Activated naive CD8-positive, alpha-beta T cell treated with anti-CD3 and anti-CD28 coated beads, Interleukin-2, amount 10 ng/mL, durations not matched to agents 7 days and 5 days (primary cell): ENCODE data around the gene MIXL1. TPM values are rescaled to one million over a fixed set of nuclear protein-coding genes. Genes with fewer than 3 reads are reported as not detected.

Source experiments
- ATAC-seq: fragments of 150-1000 bp; cut with Tn5 transposase; one replicate; pipeline ENCODE4 v1.10.0; 2021; ENCODE audit warnings: low read depth, moderate library complexity
- POLR2A ChIA-PET: fragments of 350-600 bp; sonication (Branson Sonifier 250); formaldehyde crosslinking; loops from one replicate; lab custom pipeline; 2021; ENCODE audit warnings: antibody characterized with exemption; lab: Charles Lee
- DNase-seq: peaks from one replicate; pipeline ENCODE4 v3.0.0; 2021
- H3K27ac Mint-ChIP-seq: one replicate; pipeline ENCODE4 v1.8.0; 2022; ENCODE audit warnings: mild to moderate bottlenecking, mixed read lengths
- H3K27me3 Mint-ChIP-seq: one replicate; pipeline ENCODE4 v1.8.0; 2022; ENCODE audit warnings: mild to moderate bottlenecking, moderate library complexity, mixed read lengths
- H3K36me3 Mint-ChIP-seq: one replicate; pipeline ENCODE4 v1.8.0; 2021; ENCODE audit warnings: mild to moderate bottlenecking, mixed read lengths
- H3K4me1 Mint-ChIP-seq: one replicate; pipeline ENCODE4 v1.8.0; 2021; ENCODE audit warnings: mixed read lengths
- H3K4me3 Mint-ChIP-seq: one replicate; pipeline ENCODE4 v1.8.0; 2022; ENCODE audit warnings: mild to moderate bottlenecking, moderate library complexity, mixed read lengths
- H3K9me3 Mint-ChIP-seq: one replicate; pipeline ENCODE4 v1.8.0; 2021; ENCODE audit warnings: mixed read lengths
- total RNA-seq, 2 experiments: library from RNA; stranded (reverse); gene quantifications; one replicate each; pipeline ENCODE4 v1.2.3, GENCODE V29; 2021

The MIXL1 gene
- total RNA-seq, 2 experiments from 2014 or later: not detected

GRCh38 chr1:226203240-226203639 lies 20.2 kb upstream of the MIXL1 start:
- no peaks in the 10 kb centered on the region for H3K9me3 Mint-ChIP-seq
- peaks cover 2% of the 10 kb centered on the region for H3K4me1 Mint-ChIP-seq
- H3K27ac Mint-ChIP-seq: no peak overlapping the region
- H3K27me3 Mint-ChIP-seq: peaks cover 11% of the 10 kb centered on the region
- no peak overlapping the region for H3K4me3 Mint-ChIP-seq
- POLR2A ChIA-PET: no interaction called here
- no peaks in the 10 kb centered on the region for H3K36me3 Mint-ChIP-seq
- no peak for DNase-seq
- no peak for ATAC-seq

- DNase-seq (no peak), ATAC-seq (no peak)
- peaks cover 2% of the 10 kb centered on the region for H3K4me1 Mint-ChIP-seq
- H3K27me3 Mint-ChIP-seq: peaks cover 11% of the 10 kb centered on the region
- H3K4me3 Mint-ChIP-seq: no peak overlapping the region
- POLR2A ChIA-PET: no interaction called here
- H3K9me3 Mint-ChIP-seq: no peaks in the 10 kb centered on the region
- no peaks in the 10 kb centered on the region for H3K36me3 Mint-ChIP-seq
- no peak overlapping the region for H3K27ac Mint-ChIP-seq
Observed at GRCh38 chr1:226203655-226204054, 19.8 kb upstream of the MIXL1 start.

GRCh38 chr1:226204198-226204597 lies 19.3 kb upstream of the MIXL1 start:
- Mint-ChIP-seq H3K4me1 (peaks cover 2% of the 10 kb centered on the region), H3K27ac (no peak overlapping the region), H3K4me3 (no peak overlapping the region), H3K27me3 (peaks cover 11% of the 10 kb centered on the region), H3K36me3 (no peaks in the 10 kb centered on the region), H3K9me3 (no peaks in the 10 kb centered on the region)
- no peak for ATAC-seq
- no peak for DNase-seq
- POLR2A ChIA-PET: no interaction called here

GRCh38 chr1:226207048-226207447 lies 16.4 kb upstream of the MIXL1 start:
- peaks cover 2% of the 10 kb centered on the region for H3K27me3 Mint-ChIP-seq
- no peak overlapping the region for H3K27ac Mint-ChIP-seq
- no peaks in the 10 kb centered on the region for H3K9me3 Mint-ChIP-seq
- H3K36me3 Mint-ChIP-seq: no peaks in the 10 kb centered on the region
- POLR2A ChIA-PET: no interaction called here
- H3K4me1 Mint-ChIP-seq: no peaks in the 10 kb centered on the region
- DNase-seq (no peak), ATAC-seq (no peak)
- H3K4me3 Mint-ChIP-seq: no peak overlapping the region

- Mint-ChIP-seq H3K36me3 (no peaks in the 10 kb centered on the region), H3K27me3 (no peaks in the 10 kb centered on the region), H3K27ac (no peak overlapping the region), H3K4me1 (no peaks in the 10 kb centered on the region), H3K4me3 (no peak overlapping the region), H3K9me3 (no peaks in the 10 kb centered on the region)
- POLR2A ChIA-PET: no interaction called here
- ATAC-seq (no peak), DNase-seq (no peak)
Observed at GRCh38 chr1:226209307-226210059, 14.0 kb upstream of the MIXL1 start.

- DNase-seq: no peak
- H3K27me3 Mint-ChIP-seq: peaks cover 1% of the 10 kb centered on the region
- H3K4me1 Mint-ChIP-seq: no peaks in the 10 kb centered on the region
- H3K27ac Mint-ChIP-seq: no peak overlapping the region
- H3K4me3 Mint-ChIP-seq: no peak overlapping the region
- no peak for ATAC-seq
- H3K36me3 Mint-ChIP-seq: no peaks in the 10 kb centered on the region
- POLR2A ChIA-PET: no interaction called here
- no peaks in the 10 kb centered on the region for H3K9me3 Mint-ChIP-seq
Observed at GRCh38 chr1:226210571-226211176, 12.8 kb upstream of the MIXL1 start.

- POLR2A ChIA-PET: no interaction called here
- no peaks in the 10 kb centered on the region for H3K4me1 Mint-ChIP-seq
- no peaks in the 10 kb centered on the region for H3K36me3 Mint-ChIP-seq
- no peak overlapping the region for H3K4me3 Mint-ChIP-seq
- ATAC-seq: no peak
- H3K27me3 Mint-ChIP-seq: peaks cover 5% of the 10 kb centered on the region
- H3K9me3 Mint-ChIP-seq: no peaks in the 10 kb centered on the region
- H3K27ac Mint-ChIP-seq: no peak overlapping the region
- no peak for DNase-seq
Observed at GRCh38 chr1:226211181-226211821, 12.2 kb upstream of the MIXL1 start.

- Mint-ChIP-seq H3K4me1 (no peaks in the 10 kb centered on the region), H3K27ac (no peak overlapping the region), H3K9me3 (no peaks in the 10 kb centered on the region), H3K4me3 (no peak overlapping the region), H3K36me3 (no peaks in the 10 kb centered on the region), H3K27me3 (peaks cover 5% of the 10 kb centered on the region)
- ATAC-seq (no peak), DNase-seq (no peak)
- POLR2A ChIA-PET: no interaction called here
Observed at GRCh38 chr1:226212545-226212944, 10.9 kb upstream of the MIXL1 start.

- ATAC-seq (no peak), DNase-seq (no peak)
- no peak overlapping the region for H3K27ac Mint-ChIP-seq
- no peaks in the 10 kb centered on the region for H3K9me3 Mint-ChIP-seq
- no peaks in the 10 kb centered on the region for H3K36me3 Mint-ChIP-seq
- POLR2A ChIA-PET: no interaction called here
- no peak overlapping the region for H3K4me3 Mint-ChIP-seq
- no peaks in the 10 kb centered on the region for H3K4me1 Mint-ChIP-seq
- peaks cover 8% of the 10 kb centered on the region for H3K27me3 Mint-ChIP-seq
Observed at GRCh38 chr1:226215239-226215638, 8.2 kb upstream of the MIXL1 start.

GRCh38 chr1:226216056-226216455 lies 7.4 kb upstream of the MIXL1 start:
- Mint-ChIP-seq H3K27ac (no peak overlapping the region), H3K36me3 (no peaks in the 10 kb centered on the region), H3K9me3 (no peaks in the 10 kb centered on the region), H3K27me3 (peaks cover 12% of the 10 kb centered on the region), H3K4me1 (no peaks in the 10 kb centered on the region), H3K4me3 (no peak overlapping the region)
- DNase-seq: no peak
- ATAC-seq: no peak
- POLR2A ChIA-PET: no interaction called here

GRCh38 chr1:226217273-226217672 lies 6.2 kb upstream of the MIXL1 start:
- no peak overlapping the region for H3K27ac Mint-ChIP-seq
- H3K27me3 Mint-ChIP-seq: peaks cover 21% of the 10 kb centered on the region
- no peak overlapping the region for H3K4me3 Mint-ChIP-seq
- no peaks in the 10 kb centered on the region for H3K9me3 Mint-ChIP-seq
- H3K36me3 Mint-ChIP-seq: no peaks in the 10 kb centered on the region
- ATAC-seq (no peak), DNase-seq (no peak)
- POLR2A ChIA-PET: no interaction called here
- no peaks in the 10 kb centered on the region for H3K4me1 Mint-ChIP-seq

- H3K27ac Mint-ChIP-seq: peak overlapping the region; percentile 8
- H3K36me3 Mint-ChIP-seq: no peaks in the 10 kb centered on the region
- no peak for ATAC-seq
- no peak for DNase-seq
- peaks cover 39% of the 10 kb centered on the region for H3K27me3 Mint-ChIP-seq
- POLR2A ChIA-PET: no interaction called here
- H3K9me3 Mint-ChIP-seq: no peaks in the 10 kb centered on the region
- H3K4me1 Mint-ChIP-seq: no peaks in the 10 kb centered on the region
- H3K4me3 Mint-ChIP-seq: no peak overlapping the region
Observed at GRCh38 chr1:226220473-226221189, 2.8 kb upstream of the MIXL1 start.

GRCh38 chr1:226222686-226223085 lies 778 bp upstream of the MIXL1 start:
- POLR2A ChIA-PET: no interaction called here

More at GRCh38 chr1:226222686-226223085, 778 bp upstream of the MIXL1 start:
- H3K27me3 Mint-ChIP-seq: peaks cover 35% of the 10 kb centered on the region
- DNase-seq (no peak), ATAC-seq (no peak)
- H3K36me3 Mint-ChIP-seq: peaks cover 3% of the 10 kb centered on the region
- no peak overlapping the region for H3K27ac Mint-ChIP-seq
- H3K4me3 Mint-ChIP-seq: peak overlapping the region; percentile 53
- no peaks in the 10 kb centered on the region for H3K4me1 Mint-ChIP-seq
- no peaks in the 10 kb centered on the region for H3K9me3 Mint-ChIP-seq
